K562 (cell line): Measurements from ENCODE around the gene SNX9. TPM values are rescaled to one million over a fixed set of nuclear protein-coding genes. Genes with fewer than 3 reads are reported as not detected.

Source experiments
- BRCA1 ChIP-seq, 2 experiments: fragments of 450-650 bp in 1 of 2; sonication (generic) in 1 of 2; formaldehyde crosslinking in 1 of 2; IDR thresholded peaks; 2 replicates each; pipeline versions ENCODE4 v1.5.0 to v1.6.1; 2017 to 2020; ENCODE audit warnings: mild to moderate bottlenecking in 1 of 2, missing genetic modification reagents in 1 of 2
- BRF1 ChIP-seq: IDR thresholded peaks from 3 replicates; pipeline ENCODE4 v1.6.1; 2011; ENCODE audit warnings: borderline replicate concordance, mild to moderate bottlenecking; ENCODE audit not compliant: insufficient read length; ENCODE audit errors: extremely low read depth
- CBFA2T3 ChIP-seq: fragments of 450-650 bp; IDR thresholded peaks from 2 replicates; pipeline ENCODE4 v1.6.1; 2017
- CBX1 ChIP-seq: sonication (generic); IDR thresholded peaks from 2 replicates; pipeline ENCODE4 v1.6.1; 2016; ENCODE audit warnings: antibody characterized with exemption, low read depth, mild to moderate bottlenecking
- HIVEP1 ChIP-seq: fragments of 250-450 bp; sonication (Bioruptor Pico); IDR thresholded peaks from 2 replicates; pipeline ENCODE4 v1.4.0; 2020; ENCODE audit warnings: mild to moderate bottlenecking
- IRF2 ChIP-seq: sonication (generic); formaldehyde crosslinking; IDR thresholded peaks from 2 replicates; pipeline ENCODE4 v1.8.1; 2022; ENCODE audit warnings: mild to moderate bottlenecking, missing genetic modification reagents
- KLF13 ChIP-seq: fragments of 450-650 bp; IDR thresholded peaks from 2 replicates; pipeline ENCODE4 v1.6.1; 2016; ENCODE audit warnings: missing genetic modification characterization, low read depth, mild to moderate bottlenecking, missing compliant biosample characterization, moderate library complexity, borderline replicate concordance
- L3MBTL2 ChIP-seq: fragments of 450-650 bp; IDR thresholded peaks from 2 replicates; pipeline ENCODE4 v1.6.1; 2016; ENCODE audit warnings: mild to moderate bottlenecking, moderate library complexity
- LCOR ChIP-seq: sonication (generic); formaldehyde crosslinking; IDR thresholded peaks from 2 replicates; pipeline ENCODE4 v1.8.0; 2022; ENCODE audit warnings: mild to moderate bottlenecking, missing genetic modification reagents
- POU5F1 ChIP-seq: fragments of 150-350 bp; IDR thresholded peaks from 2 replicates; pipeline ENCODE4 v1.6.1; 2014; ENCODE audit warnings: borderline replicate concordance, low read length, low read depth, mild to moderate bottlenecking; ENCODE audit not compliant: partially characterized antibody
- RBM14 ChIP-seq: fragments of 200-400 bp; formaldehyde crosslinking; IDR thresholded peaks from 2 replicates; pipeline ENCODE4 v1.6.1; 2018; ENCODE audit warnings: low read depth, mild to moderate bottlenecking, low read length, moderate library complexity, borderline replicate concordance; ENCODE audit not compliant: insufficient read depth
- RBM39 ChIP-seq: fragments of 200-400 bp; formaldehyde crosslinking; optimal IDR thresholded peaks from 2 replicates; pipeline ENCODE3; 2018; ENCODE audit warnings: low read depth, low read length
- TFAM ChIP-seq: fragments of 250-450 bp; sonication (Bioruptor Pico); conservative IDR thresholded peaks from 2 replicates; pipeline ENCODE4 v1.5.0; 2021; ENCODE audit warnings: mild to moderate bottlenecking, moderate library complexity
- ZC3H4 ChIP-seq: sonication (generic); formaldehyde crosslinking; IDR thresholded peaks from 2 replicates; pipeline ENCODE4 v1.9.0; 2021; ENCODE audit warnings: missing genetic modification reagents, borderline replicate concordance
- ZKSCAN3 ChIP-seq: fragments of 250-450 bp; sonication (Bioruptor Pico); IDR thresholded peaks from 2 replicates; pipeline ENCODE4 v1.4.0; 2020
- ZNF584 ChIP-seq: fragments of 200-800 bp; sonication (Bioruptor generic); IDR thresholded peaks from 2 replicates; pipeline ENCODE4 v1.6.1; 2016; ENCODE audit warnings: low read depth, mild to moderate bottlenecking, missing genetic modification characterization, missing compliant biosample characterization
- ZNF668 ChIP-seq: fragments of 250-450 bp; sonication (Bioruptor Pico); IDR thresholded peaks from 2 replicates; pipeline ENCODE4 v1.8.0; 2022; ENCODE audit warnings: mild to moderate bottlenecking, inconsistent platforms
- polyA plus RNA-seq, 8 experiments: library from polyadenylated mRNA; depleted of rRNA in 4 of 8; stranded (reverse) in 5 of 8; unstranded in 3 of 8; fragments of >200 nt; fragmentation: Nextera tagmentation in 2 of 8; fragmentation: Illumina TruSeq in 1 of 8; extraction: Ambion mirVana in 2 of 8; extraction: Trizol in 1 of 8; gene quantifications; 2 replicates each; pipeline versions ENCODE4 v1.2.1 to v1.2.3, GENCODE V29; 2011 to 2014; ENCODE audit warnings: inconsistent platforms in 1 of 8, missing spikeins in 1 of 8
- total RNA-seq, 7 experiments: library from RNA; depleted of rRNA in 6 of 7; stranded (reverse); fragments of >200 nt in 6 of 7; fragmentation: Illumina TruSeq in 2 of 7; extraction: Trizol in 2 of 7; gene quantifications; 2 replicates each; pipeline versions ENCODE4 v1.2.1 to v1.2.3, GENCODE V29; 2011 to 2021; ENCODE audit warnings: low replicate concordance in 1 of 7
- TF ChIP-seq, protein P1 (sequence below): fragments of 450-650 bp; IDR thresholded peaks from 2 replicates; pipeline ENCODE4 v1.6.1; 2016; ENCODE audit warnings: mild to moderate bottlenecking
- TF ChIP-seq, protein P2 (sequence below): sonication (generic); formaldehyde crosslinking; IDR thresholded peaks from 2 replicates; pipeline ENCODE4 v1.8.0; 2022; ENCODE audit warnings: missing genetic modification reagents, mild to moderate bottlenecking, moderate library complexity, borderline replicate concordance
- TF ChIP-seq, protein P3 (sequence below), 3 experiments: IDR thresholded peaks in 2 of 3; conservative IDR thresholded peaks in 1 of 3; 2 replicates each; pipeline ENCODE4 v1.5.1; 2011 to 2012; ENCODE audit warnings: low read length in 3 of 3, mild to moderate bottlenecking in 3 of 3, control low read depth in 2 of 3, improper control_type of control experiment in 1 of 3, inconsistent platforms in 1 of 3, low read depth in 1 of 3, mixed read lengths in 1 of 3, moderate library complexity in 1 of 3; ENCODE audit not compliant: insufficient read depth in 2 of 3
- TF ChIP-seq, protein P4 (sequence below): fragments of 450-650 bp; formaldehyde crosslinking; IDR thresholded peaks from 2 replicates; pipeline ENCODE4 v1.4.0; 2020; ENCODE audit warnings: mild to moderate bottlenecking

SNX9 gene
- total and polyA plus RNA-seq, 9 of the 15 experiments (the other 6 are each of a cell fraction or from before 2014, with no cell fraction given) = 6.0 to 81.7 (median 57.1) TPM

DNA sequence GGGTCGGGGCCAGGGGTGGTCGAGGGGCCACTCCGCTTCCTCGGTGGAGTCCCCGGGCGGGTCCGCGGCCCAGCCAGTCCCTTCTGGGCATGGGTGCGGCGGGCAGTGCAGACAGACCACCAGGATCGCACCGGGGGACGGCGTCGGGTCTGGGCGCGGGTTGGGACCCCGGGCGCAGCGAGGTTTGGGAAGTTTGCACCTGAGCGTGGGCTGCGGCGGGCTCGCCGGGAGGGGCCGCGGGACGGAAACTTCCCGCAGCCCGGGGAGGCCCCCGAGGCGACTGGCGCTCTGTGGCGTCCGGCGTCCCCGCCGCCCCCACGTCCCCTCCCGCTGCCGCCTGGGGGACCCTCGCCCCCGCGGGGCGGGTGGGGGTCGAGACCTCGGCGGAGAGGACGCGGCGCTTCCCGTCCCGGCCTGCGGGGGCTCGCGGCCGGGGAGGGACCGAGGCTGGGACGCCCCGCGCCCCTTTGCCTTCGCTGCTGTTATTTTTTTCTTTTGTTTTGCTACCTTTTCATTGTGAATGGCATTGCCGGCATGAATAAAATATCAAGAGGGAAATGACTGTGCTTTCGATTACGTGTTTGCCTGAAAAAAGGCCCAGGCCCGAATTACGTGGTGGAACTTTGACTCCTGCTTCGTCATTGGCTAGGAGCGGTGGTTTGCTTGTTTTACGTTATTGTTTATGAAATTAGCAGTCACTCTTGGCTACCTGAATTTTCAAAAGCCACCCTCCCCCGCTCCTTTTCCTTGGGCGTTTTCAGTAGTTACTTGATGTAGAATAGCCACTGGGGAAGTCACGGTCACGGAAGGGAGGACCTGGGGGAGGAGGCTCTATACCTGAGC, 703 bp downstream of the SNX9 start (continued):
- no peak for TF ChIP-seq CBFA2T3
- no peak for TF ChIP-seq KLF13 (tag)
- TF ChIP-seq CBX1 = no peak
- TF ChIP-seq L3MBTL2 = no peak
- TF ChIP-seq ZNF584 = 0 out of 2 replicates have a peak, but pooled peaks have one; percentile 32
- TF ChIP-seq, protein P1, sequence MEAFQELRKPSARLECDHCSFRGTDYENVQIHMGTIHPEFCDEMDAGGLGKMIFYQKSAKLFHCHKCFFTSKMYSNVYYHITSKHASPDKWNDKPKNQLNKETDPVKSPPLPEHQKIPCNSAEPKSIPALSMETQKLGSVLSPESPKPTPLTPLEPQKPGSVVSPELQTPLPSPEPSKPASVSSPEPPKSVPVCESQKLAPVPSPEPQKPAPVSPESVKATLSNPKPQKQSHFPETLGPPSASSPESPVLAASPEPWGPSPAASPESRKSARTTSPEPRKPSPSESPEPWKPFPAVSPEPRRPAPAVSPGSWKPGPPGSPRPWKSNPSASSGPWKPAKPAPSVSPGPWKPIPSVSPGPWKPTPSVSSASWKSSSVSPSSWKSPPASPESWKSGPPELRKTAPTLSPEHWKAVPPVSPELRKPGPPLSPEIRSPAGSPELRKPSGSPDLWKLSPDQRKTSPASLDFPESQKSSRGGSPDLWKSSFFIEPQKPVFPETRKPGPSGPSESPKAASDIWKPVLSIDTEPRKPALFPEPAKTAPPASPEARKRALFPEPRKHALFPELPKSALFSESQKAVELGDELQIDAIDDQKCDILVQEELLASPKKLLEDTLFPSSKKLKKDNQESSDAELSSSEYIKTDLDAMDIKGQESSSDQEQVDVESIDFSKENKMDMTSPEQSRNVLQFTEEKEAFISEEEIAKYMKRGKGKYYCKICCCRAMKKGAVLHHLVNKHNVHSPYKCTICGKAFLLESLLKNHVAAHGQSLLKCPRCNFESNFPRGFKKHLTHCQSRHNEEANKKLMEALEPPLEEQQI = no peak
- TF ChIP-seq ZKSCAN3 (CRISPR knock-in tag) = no peak
- no peak for TF ChIP-seq RBM39
- TF ChIP-seq, protein P2, sequence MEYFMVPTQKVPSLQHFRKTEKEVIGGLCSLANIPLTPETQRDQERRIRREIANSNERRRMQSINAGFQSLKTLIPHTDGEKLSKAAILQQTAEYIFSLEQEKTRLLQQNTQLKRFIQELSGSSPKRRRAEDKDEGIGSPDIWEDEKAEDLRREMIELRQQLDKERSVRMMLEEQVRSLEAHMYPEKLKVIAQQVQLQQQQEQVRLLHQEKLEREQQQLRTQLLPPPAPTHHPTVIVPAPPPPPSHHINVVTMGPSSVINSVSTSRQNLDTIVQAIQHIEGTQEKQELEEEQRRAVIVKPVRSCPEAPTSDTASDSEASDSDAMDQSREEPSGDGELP = no peak; the same call in 1 of the 2 replicates
- no peak for TF ChIP-seq HIVEP1 (CRISPR knock-in tag)
- no peak for TF ChIP-seq POU5F1
- TF ChIP-seq, protein P3, sequence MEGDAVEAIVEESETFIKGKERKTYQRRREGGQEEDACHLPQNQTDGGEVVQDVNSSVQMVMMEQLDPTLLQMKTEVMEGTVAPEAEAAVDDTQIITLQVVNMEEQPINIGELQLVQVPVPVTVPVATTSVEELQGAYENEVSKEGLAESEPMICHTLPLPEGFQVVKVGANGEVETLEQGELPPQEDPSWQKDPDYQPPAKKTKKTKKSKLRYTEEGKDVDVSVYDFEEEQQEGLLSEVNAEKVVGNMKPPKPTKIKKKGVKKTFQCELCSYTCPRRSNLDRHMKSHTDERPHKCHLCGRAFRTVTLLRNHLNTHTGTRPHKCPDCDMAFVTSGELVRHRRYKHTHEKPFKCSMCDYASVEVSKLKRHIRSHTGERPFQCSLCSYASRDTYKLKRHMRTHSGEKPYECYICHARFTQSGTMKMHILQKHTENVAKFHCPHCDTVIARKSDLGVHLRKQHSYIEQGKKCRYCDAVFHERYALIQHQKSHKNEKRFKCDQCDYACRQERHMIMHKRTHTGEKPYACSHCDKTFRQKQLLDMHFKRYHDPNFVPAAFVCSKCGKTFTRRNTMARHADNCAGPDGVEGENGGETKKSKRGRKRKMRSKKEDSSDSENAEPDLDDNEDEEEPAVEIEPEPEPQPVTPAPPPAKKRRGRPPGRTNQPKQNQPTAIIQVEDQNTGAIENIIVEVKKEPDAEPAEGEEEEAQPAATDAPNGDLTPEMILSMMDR (IDR thresholded peaks at IDR 0.05 in 2 of 3, conservative IDR thresholded peaks at IDR 0.05 in 1 of 3; ENCODE audit: insufficient read depth in 2 of 3, low read depth in 1 of 3, low read length in 3 of 3) = peak in 2 of 3 experiments; percentile 1 to 35; a peak in 2 of 6 replicates
- TF ChIP-seq, protein P4, sequence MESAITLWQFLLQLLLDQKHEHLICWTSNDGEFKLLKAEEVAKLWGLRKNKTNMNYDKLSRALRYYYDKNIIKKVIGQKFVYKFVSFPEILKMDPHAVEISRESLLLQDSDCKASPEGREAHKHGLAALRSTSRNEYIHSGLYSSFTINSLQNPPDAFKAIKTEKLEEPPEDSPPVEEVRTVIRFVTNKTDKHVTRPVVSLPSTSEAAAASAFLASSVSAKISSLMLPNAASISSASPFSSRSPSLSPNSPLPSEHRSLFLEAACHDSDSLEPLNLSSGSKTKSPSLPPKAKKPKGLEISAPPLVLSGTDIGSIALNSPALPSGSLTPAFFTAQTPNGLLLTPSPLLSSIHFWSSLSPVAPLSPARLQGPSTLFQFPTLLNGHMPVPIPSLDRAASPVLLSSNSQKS (CRISPR knock-in tag) = no peak
- TF ChIP-seq TFAM (CRISPR knock-in tag) = no peak
- no peak for TF ChIP-seq ZNF668 (CRISPR knock-in tag)
- no peak for TF ChIP-seq RBM14
- no peak for TF ChIP-seq BRCA1 (IDR thresholded peaks at IDR 0.05)
- peak; percentile 90; the same call in 1 of the 2 replicates for TF ChIP-seq BRCA1 (CRISPR knock-in tag; IDR thresholded peaks at IDR 0.05)
- TF ChIP-seq IRF2 (CRISPR knock-in tag) = no peak
- peak; percentile 89; the same call in 1 of the 2 replicates for TF ChIP-seq ZC3H4
- TF ChIP-seq LCOR (CRISPR knock-in tag) = no peak; the same call in none of the 2 replicates
- no peak for TF ChIP-seq BRF1
